Skin epidermis (tissue), 12 donors: ENCODE data around the gene CITED4.
A peak's percentile ranks its signal among the peaks of the same experiment; 100 is the strongest.

Source experiments
- H3K27ac ChIP-seq, 21 experiments: fragments of 200-600 bp; sonication (generic) in 11 of 21; one replicate each; pipeline ENCODE4 v1.5.0; 2020; ENCODE audit warnings: mild to moderate bottlenecking in 3 of 21, inconsistent platforms in 2 of 21, moderate library complexity in 2 of 21
- H3K4me3 ChIP-seq, 7 experiments: fragments of 200-600 bp; sonication (generic) in 2 of 7; one replicate each; pipeline ENCODE4 v1.5.0; 2020; ENCODE audit warnings: inconsistent platforms in 2 of 7, mild to moderate bottlenecking in 2 of 7, moderate library complexity in 1 of 7

The CITED4 gene

DNA sequence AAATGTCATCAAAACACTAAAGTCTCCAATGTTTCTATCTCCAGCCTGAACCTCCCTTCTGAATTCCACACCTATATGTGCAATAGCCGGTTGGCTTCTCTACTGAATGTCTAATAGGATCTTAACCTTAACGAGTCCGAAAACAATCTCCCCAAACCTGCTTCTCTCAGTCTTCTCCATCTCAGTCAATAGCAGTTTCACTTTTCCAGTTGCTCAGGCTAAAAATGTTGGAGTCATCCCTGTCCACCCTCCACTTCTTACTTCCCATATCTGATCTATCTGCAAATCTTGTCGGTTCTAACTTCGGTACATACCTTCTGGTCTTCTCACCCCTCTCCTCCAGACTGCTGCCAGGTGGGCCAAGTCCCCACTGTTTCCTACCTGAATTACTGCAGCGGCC is 25.5 kb upstream of the CITED4 start:
- Histone ChIP-seq H3K27ac (peak overlapping the region in 5 of 21 experiments; percentile 17 to 59 (median 33)), H3K4me3 (no peak overlapping the region)

DNA sequence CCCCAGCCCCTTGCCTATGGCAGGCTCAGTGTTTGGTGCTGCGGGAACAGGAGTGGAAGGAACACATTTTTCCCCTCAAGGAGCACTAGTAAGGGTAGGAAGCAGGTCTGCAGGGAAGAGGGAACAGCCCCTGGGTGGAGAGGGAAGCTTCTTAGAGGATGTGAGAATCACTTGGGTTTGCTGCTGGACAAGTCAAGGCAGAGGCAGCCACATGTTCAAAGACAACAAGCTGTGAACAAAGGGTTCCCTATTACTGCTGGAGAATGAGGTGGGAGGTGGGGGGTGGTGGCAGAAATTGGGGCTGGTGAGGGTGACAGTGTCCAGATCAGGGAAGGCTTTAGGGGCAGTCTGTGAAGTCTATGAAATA is 24.8 kb upstream of the CITED4 start:
- Histone ChIP-seq H3K27ac (peak overlapping the region in 10 of 21 experiments; percentile 15 to 69 (median 44)), H3K4me3 (no peak overlapping the region)

DNA sequence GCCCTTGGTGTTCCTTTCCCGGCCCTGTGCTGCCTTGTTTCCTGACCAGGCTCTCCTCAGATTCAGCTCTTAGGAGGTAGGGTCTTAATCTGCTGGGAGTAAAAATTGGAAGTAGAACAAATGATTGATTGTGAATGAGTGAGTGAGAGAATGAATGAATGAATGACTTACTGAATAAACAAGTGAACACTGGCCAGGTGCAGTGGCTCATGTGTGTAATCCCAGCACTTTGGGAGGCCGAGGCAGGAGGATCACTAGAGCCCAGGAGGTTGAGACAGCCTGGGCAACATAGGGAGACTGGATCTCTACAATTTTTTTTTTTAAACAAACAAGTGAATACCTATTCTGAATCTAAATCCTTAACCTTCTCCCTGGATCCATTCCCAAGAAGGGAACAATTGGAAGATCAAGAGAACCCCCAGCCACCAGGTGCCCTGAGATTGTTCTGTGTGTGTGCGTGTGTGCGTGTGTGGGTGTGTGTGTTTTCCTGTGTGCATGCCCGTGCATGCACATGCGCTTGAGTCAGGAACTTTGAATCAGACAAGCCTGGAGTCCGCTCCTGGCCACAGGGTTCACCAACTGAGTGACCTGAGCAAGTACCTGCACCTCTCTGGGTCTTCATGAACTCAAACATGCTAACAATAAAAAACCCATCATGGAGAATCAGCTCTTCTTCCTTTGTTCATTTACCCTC is 24.3 kb upstream of the CITED4 start:
- H3K4me3 ChIP-seq, result no peak overlapping the region
- H3K27ac ChIP-seq, result peak overlapping the region in 11 of 21 experiments; percentile 15 to 69 (median 40)

DNA sequence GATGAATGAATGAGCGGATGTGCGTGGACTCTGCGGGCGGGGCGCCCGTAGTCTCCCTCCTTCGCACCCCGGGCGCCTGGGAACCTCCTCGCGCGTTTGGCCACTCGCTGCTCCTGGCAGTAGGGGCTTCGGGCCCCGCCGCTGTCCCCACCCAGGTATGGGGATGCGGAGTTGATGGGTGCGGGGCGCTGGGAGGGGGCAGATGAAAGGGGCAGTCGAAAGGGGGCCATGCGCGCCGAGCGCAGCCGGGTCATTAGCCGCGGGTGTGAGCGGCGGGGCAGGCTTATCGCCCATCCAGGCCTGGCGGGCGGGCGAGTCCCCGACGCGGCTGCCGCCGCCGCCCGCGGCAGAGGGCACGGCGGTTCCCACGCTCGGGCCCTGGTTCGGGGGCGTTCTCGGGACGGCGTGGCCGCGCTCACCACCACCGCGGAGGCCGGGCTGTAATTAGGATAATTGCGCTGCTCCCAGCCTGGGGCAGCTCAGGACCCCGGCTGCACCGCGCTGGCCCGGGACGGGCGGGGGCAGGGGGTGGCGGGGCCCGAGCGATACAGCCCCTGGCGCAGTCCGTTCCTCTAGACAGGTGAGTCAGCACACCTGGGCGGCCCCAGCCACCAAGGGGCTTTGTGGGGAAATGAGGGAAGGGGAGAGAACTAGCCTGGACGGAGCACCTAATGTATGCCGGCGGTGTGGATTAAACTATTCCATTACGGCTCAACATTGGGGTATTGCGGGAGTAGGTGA is 22.1 kb upstream of the CITED4 start:
- peak overlapping the region in 1 of 21 experiments; percentile 60 for H3K27ac ChIP-seq
- peak overlapping the region in 3 of 7 experiments; percentile 0 to 12 (median 6) for H3K4me3 ChIP-seq

DNA sequence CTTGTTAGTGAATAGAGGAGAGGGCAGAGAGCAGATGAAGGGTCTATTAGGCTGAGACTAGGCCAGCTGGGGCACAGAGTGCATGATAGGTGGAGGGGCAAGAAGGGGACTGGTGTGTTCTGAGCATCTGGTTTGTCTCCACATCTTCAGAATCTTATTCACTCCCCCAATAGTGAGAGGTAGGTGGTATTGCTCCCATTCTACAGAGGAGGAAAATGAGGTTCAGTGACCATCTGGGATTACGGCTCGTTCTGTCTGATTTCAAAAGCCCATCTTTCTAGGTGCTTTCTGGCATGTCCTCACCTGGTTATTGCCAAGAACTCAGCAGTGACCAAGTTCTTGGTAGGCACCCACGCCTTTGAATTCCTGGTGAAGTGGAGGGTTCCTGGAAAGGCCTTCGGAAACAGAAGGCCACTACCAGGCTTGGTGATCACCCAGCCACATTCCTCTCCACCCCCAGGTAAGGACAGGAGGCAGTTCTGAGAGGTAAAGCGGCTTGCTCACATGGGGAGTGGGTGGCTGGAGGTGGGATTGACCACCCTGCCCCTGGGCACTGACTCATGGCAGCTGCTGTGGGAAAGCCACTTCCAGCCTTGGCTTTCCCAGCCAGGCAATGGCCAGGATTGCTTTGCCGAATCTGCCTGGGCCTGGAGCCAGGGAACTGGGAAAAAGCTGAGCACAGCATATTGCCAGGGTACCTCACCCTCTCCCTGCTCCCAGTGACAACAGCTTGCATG is 18.8 kb upstream of the CITED4 start:
- Histone ChIP-seq H3K4me3 (no peak overlapping the region), H3K27ac (no peak overlapping the region)

DNA sequence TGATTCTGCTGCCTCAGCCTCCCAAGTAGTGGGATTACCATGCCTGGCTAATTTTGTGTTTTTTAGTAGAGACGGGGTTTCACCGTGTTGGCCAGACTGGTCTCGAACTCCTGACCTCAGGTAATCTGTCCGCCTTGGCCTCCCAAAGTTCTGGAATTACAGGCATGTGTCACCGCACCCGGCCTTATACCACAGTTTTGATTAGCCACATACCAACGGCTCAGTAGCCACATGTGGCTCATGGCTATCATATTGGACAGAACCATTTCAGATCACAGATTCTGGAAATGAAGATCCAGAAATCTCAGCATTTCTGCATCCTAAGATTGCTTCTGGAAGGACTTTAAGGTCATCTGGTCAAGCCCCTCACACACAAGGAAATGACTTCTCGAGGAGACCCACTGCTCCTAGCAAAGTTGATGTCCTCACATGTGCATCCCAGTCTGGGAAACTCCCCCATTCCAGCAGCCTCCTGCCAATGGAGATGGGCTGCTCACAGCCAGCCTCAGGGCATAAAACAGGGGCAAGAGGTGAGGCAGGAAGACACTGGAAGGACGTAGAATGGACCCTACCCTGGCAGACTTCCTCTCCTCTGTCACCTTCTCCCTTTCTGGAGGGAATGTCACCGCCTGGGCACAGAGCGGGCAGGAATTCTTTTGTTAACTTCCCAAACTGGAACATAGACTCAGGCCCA is 17.5 kb upstream of the CITED4 start:
- Histone ChIP-seq H3K4me3 (no peak overlapping the region), H3K27ac (peak overlapping the region in 2 of 21 experiments; percentile 12 to 41)

DNA sequence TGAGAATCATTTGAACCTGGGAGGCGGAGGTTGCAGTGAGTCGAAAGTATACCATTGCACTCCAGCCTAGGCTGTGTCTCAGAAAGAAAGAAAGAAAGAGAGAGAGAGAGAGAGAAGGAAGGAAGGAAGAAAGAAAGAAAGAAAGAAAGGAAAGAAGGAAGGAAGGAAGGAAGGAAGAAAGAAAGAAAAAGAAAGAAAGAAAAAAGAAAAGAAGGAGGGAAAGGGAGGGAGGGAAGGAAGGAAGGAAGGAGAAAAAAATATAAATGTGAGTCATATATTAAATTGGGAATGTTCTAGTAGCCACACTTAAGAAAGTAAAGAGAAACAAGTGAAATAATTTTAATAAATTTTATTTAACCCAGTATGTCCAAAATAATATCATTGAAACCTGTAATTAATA is 16.7 kb upstream of the CITED4 start:
- H3K27ac ChIP-seq, result peak overlapping the region in 2 of 21 experiments; percentile 5 to 63
- H3K4me3 ChIP-seq, result no peak overlapping the region

DNA sequence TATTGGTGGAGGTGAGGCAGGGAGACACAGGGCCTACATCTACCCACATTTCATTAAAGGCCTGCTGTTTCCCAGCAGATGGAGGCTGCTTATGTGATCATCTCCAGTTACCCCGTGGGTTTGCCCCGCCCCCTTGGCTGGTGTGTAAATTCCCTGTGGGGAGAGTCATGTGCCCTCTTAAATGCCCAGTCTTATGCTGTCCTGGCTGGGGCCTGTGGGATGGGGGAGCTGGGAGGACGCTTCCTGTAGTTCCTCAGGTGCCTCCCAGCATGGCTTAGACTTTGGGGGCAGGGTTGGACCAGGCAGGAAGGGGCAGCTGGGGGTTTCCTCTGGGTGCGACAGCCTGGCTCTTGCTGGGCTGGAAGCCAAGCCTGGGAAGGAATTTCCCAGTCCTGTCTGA is 15.5 kb upstream of the CITED4 start:
- Histone ChIP-seq H3K27ac (peak overlapping the region in 19 of 21 experiments; percentile 1 to 80 (median 60)), H3K4me3 (no peak overlapping the region)

DNA sequence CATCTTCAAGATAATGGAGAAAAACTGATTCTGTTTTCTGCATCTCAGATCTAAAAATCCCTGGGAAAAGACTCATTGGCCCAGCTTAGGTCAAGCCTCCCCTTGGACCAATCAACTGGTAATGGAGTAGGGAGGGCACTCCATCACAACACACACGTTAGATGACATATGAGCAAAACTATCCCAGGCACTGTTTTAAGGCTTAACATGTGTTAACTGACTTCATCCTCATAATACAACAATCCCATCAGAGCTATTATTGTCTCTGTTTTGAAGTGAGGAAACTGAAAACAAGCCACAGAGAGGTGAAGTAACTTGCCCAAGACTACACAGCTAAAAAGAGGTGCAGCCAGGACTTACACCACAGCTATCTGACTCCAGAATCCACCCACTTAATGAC is 14.7 kb upstream of the CITED4 start:
- H3K4me3 ChIP-seq, result no peak overlapping the region
- H3K27ac ChIP-seq, result peak overlapping the region in 18 of 21 experiments; percentile 3 to 80 (median 60)

DNA sequence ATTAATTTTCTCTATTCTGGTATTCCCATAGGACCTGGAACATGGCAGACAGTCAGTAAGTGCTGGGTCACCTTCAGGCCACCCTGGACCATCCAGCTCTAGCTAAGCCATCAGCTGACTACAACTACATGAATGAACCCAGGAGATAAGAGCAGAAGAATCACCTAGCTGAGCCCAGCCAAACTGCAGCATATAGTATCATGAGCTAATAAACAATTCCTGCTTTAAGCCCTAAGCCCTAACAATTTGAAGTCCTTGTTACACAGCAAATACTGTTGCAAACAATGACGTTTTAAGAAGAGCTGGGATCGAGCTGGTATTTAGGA is 14.2 kb upstream of the CITED4 start:
- H3K27ac ChIP-seq, result peak overlapping the region in 10 of 21 experiments; percentile 1 to 76 (median 52)
- no peak overlapping the region for H3K4me3 ChIP-seq

DNA sequence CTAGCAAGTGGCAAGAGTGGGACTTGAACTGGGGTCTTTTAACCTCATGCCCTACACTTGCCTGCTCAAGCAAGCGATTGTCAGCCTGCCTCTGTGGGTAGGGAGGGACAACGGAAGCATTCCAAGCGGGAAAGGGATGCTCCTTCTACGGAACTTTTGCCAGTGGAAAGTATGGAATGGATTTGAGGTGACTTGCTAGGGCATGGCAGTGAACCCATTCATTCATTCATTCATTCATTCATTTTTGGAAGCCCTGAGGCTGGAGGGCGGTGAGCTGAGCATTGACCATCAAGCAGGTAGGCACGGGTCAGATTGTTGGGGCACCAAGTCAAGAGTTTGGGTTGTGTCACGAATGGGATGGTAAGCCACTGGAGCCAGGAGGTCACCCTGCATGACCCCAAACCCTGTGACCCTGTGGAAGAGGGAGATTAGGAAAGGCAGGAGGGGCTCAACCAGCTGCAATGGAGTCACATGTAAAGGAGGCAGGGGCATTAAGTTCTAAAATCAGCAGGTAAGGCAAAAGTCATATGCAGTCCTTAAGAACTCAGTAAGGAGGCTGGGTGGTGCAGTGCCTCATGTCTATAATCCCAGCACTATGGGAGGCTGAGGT is 11.8 kb upstream of the CITED4 start:
- no peak overlapping the region for H3K4me3 ChIP-seq
- H3K27ac ChIP-seq, result no peak overlapping the region

DNA sequence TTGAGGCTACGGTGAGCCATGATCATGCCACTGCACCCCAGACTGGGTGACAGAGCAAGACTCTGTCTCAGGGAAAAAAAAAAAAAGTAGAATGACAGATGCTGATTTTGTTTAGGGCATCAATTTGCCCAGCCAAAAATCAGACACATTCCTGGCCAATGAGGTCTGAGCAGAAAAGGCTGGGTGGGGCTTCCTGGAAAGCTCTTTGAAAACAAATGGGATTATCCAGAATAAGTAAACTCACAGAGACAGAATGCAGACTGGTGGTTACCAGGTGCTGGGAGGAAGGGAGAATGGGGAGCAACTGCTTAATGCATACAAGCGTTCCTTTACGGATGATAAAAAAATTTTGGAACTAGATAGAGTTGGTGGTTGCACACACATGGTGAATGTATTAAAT is 10.1 kb upstream of the CITED4 start:
- Histone ChIP-seq H3K4me3 (no peak overlapping the region), H3K27ac (no peak overlapping the region)

DNA sequence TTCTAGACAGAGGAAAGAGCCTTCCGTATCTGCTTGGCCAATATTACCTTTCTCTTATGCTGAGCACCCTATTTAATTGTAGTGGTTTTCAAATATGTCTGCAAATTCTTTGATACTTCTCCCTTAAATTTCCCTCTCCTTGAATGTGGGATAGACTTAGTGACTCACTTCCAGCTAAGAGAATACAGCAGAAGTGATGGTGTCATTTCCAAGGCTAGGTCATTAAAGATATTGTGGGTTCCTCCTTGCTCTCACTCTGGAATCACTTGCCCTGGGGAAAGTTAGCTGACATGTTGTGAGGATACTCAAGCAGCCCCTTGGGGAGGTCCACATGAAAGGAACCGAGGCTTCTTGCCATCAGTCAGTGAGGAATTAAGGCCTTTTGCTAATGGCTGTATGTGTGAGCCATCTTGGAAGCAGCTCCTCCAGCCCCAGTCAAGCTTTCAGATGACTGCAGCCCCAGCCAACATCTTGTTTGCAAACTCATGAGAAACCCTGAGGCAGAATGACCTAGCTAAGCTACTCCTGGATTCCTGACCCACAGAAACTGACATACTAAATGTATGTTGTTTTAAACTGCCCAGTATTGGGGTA is 8.1 kb upstream of the CITED4 start:
- no peak overlapping the region for H3K4me3 ChIP-seq
- no peak overlapping the region for H3K27ac ChIP-seq

DNA sequence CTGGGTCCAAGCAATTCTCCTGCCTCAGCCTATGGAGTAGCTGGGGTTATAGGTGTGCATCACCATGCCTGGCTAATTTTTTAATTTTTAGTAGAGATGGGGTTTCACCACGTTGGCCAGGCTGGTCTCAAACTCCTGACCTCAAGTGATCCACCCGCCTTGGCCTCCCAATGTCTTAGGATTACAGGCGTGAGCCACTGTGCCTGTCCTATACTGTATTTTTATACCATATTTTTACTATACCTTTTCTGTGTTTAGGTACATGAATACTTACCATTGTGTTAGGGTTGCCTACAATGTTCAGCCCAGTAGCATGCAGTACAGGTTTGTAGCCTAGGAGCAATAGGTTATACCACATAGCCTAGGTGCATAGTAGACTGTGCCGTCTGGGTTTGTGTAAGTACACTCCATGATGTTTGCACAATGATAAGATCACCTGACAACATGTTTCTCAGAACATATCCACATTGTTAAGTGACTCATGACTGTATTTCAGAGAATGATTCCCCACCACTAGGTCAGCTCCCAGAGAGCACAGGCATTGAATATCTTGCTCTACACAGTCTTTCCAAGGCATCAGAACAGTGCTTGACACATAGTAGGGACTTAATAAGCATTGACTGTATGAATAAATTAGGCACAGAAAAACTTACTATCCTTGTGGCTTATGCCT is 6.0 kb upstream of the CITED4 start:
- Histone ChIP-seq H3K4me3 (no peak overlapping the region), H3K27ac (no peak overlapping the region)

DNA sequence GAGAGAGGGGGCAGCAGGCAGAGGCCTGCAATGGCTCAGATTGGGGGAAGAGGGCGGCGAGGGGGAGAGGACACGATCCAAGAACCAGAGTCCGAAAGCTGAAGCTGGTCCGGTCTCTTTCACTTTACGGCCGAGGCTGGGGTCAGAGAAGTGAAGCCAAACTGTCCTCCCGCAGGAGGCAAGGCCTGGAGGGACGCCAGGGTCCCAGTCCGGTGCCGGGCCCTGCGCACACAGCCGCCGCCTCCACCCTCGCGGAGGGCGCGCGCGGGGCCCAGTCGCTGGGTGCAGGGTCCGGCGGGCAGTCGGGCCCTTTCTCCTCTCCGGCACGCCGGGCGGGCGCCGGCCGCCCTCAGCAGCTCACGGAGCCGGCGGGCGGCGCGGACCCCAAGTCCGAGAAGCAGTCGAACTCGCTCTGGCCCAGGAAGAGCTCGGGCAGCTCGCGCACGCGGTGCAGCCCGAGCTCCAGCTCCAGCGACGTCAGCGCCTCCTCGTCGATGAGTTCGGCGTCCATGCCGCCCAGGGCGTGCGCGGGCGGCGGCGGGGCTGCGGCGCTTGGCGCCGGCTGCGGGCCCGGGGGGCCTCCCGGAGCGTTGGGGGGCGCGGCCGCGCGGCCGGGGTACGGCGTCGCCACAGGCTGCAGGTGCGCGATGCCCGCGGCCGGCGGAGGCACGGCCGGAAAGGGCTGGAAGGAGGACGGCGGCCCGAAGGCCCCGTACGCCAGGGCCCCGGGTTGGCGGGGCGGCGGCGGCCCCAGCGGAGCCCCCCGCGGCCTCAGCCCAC is 749 bp downstream of the CITED4 start:
- peak overlapping the region in 19 of 21 experiments; percentile 36 to 93 (median 82) for H3K27ac ChIP-seq
- H3K4me3 ChIP-seq, result peak overlapping the region; percentile 44 to 84 (median 75)

DNA sequence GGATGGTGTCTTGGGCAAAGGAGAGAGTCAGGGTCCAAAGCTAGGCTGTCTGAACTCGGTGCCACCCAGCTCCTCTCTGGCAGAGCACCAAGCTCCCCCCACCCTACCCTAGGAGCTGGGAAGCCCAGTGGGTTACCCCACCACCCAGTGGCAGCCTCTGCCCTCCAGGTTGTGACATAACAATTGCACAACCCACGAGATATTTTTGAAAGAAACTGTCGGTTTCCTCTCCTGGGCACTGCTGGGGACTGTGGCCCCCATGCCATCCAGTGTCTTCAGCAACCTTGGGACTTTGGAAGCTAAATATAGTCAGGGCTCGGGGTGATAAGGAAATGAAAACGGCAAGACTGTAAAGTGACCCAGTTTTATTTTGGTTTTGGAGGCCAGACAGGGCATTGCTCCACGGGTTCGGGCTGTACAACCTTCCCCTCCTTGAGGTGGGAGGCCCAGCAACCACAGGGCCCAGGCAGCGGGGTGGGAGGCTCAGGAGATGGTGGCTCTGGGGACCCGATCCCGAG is 1.4 kb downstream of the CITED4 start:
- Histone ChIP-seq H3K27ac (peak overlapping the region in 16 of 21 experiments; percentile 5 to 93 (median 80)), H3K4me3 (peak overlapping the region; percentile 44 to 84 (median 75))

DNA sequence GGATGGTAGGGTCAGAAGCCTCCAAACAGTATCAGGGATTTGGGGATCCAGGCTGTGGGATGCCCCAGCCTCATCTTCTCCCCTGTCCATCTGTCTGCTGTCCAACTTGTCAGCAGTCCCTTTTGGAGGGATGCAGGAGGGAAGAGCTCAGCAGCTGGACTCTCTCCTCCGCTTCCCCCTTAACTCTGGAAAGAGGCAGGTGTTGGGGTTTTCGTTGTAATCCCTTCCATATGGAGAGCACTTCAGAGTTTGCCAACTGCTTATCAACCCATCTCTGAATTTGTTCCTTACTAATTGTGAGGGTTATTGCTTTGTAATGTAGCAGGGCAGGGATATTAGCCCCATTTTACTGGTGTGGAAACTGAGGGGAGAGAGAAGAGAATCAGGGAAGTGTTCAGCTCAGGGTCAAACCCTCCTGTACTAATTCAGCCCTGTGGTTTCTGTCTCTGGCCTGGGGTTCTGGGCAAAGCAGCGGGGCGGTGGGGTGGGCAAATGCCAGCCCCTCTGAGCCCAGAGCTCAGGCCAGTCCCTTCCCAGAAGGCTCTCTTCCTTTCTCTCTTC is 3.2 kb downstream of the CITED4 start:
- H3K4me3 ChIP-seq, result no peak overlapping the region
- peak overlapping the region in 5 of 21 experiments; percentile 14 to 36 (median 17) for H3K27ac ChIP-seq
